Raji (cell line): ENCODE results near the gene CFAP97D2.

ENCODE experiments used
- POLR2A ChIP-seq: IDR thresholded peaks from 2 replicates; pipeline ENCODE4 v1.6.1; 2011; ENCODE audit warnings: low read depth, low read length, control low read depth; ENCODE audit not compliant: insufficient read depth

The CFAP97D2 gene

DNA sequence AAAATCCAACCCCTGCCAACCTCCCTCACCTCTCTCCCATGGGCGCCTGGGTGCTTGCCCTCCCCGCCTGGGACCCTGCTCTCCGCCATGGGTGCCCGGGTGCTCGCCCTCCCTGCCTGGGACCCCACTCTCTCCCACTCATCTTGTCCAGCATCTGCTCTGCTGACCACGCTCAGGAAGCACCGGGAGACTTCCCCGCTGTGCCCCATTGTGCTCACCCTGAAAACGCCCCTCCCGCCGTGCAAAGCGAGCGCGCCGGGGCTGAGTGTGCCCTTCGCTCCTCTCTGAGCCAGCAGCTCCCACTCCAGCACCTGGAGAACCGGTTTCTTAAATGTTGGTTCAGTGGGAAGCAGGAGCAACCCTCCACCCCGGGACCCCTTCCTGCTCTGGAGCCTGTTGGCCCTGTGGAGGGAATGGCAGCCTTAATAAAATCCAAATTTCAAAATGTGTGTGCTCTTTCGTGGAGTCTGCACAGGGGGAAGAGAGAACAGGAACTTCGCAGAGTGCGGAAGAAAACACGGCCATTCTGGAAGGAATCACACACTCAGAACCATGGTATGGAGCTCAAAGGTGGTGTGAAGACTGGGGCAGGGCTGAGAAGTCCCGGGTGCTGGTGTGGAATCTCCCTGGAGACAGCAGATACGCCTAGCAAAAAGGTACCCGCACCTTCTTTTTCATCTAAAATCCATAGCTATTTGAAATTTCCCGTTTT is 32.5 kb downstream of the CFAP97D2 start:
- TF ChIP-seq POLR2A, result no peak

DNA sequence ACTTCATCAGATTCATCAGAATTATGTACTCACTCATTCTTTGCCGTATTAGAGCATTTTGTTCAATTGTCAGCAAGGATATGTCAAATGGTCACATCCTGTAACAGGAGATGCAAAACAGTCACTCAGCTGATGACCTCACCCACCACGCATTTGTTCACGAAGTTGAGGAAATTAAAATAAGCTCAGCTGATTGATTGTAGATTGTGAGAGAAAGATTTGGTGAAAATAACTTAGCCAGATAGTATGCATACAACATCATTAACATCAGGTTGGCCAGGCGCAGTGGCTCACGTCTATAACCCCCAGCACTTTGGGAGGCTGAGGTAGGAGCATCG is 33.1 kb downstream of the CFAP97D2 start:
- no peak for TF ChIP-seq POLR2A

DNA sequence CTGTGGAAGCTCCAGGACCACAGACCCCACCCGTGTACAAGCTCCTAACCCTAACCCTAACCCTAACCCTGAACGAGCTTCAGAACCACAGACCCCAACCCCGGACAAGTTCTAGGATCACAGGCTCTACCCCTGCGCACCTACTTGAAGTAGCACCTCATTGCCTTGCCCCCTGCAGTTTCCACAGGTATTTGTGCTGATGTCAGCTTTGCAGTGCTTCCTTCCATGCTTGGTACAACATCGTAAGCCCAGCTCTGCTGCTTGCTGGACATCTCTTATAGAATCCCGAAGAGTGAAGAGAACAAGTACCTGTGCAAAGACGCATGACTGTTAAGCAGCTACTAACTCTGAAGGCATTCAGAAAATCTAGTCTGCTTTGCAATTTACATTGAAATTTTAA is 34.9 kb downstream of the CFAP97D2 start:
- no peak for TF ChIP-seq POLR2A

DNA sequence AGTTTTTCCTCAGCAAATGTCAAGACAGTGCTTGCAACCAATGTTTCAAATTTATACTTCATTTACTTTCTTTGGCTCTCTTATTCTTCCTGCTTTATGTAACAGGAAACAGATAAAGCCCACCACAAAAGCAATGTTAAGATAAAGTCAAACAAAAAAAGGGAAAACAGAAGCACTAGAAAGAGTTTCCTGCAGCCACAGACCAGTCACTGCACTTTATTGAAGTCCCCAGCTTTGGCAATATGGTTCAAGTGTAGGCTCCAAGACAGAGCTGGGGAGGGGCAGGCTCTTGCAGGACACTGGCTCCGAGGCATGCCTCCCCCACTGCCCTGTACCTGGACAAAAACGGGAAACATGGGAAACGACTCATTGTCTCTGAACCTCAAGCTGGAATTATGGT is 40.3 kb downstream of the CFAP97D2 start:
- no peak for TF ChIP-seq POLR2A

DNA sequence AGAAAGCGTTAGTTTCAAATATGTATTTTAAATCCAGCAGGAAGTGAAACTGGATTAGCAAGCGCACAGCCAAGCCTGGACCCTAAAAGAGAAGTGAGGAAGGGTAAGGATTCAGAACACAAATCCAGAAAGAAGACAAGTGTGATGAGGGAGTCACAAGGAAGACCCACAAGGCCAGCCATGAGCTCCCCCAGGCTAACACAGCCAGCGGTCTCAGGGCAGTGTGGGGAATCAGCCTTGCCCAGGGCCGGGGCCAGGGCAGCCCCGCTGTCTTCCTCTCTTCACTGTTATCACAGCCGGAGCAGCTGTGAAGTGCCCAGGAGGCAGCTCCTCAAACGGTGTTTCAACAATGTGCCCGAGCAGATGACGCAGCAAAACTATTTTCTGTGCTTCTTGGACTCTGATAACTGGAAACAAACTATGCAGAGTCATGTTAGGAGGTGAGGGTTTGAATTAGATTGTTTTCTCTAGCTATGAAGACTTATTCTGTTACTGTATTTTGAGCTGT is 43.5 kb downstream of the CFAP97D2 start:
- TF ChIP-seq POLR2A, result no peak

DNA sequence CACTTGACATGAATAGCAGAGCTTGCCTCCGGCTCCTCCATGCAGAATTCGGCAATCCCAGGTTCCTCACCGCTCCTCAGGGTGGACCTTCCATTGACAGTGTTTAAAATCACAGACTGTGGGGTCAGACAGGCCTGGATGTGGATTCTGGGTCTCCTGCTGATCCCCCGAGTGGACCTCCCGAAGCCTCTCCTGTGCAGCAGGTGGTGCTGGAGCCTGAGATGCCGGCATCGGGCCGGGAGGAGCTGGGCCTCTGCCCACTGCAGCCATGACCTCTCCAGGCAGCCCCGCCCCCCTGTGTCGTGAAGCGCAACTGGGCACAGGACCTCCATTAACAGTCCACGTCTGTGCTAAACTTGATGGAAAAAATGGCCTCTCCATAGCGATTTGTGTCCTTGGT is 45.1 kb downstream of the CFAP97D2 start:
- no peak for TF ChIP-seq POLR2A

DNA sequence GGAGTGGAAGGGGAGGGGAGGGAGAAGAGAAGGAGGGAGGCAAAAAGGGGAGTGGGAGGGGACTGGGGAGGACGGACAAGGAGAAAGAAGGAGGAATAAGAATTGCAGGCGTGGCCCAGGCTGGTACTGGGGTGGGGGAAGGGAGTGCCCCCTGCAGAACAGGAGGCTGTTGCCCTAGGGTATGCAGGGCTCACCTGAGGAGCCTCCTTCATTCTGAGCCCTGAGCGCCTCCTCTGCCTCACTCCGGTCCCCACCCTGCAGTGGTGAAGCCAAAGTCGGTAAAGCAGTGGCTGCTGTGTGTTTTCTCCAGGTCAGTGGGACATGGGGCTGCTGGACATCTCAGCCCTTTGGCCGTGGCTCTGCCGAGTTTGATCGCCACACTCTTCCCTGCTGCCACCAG is 46.6 kb downstream of the CFAP97D2 start:
- TF ChIP-seq POLR2A, result no peak

DNA sequence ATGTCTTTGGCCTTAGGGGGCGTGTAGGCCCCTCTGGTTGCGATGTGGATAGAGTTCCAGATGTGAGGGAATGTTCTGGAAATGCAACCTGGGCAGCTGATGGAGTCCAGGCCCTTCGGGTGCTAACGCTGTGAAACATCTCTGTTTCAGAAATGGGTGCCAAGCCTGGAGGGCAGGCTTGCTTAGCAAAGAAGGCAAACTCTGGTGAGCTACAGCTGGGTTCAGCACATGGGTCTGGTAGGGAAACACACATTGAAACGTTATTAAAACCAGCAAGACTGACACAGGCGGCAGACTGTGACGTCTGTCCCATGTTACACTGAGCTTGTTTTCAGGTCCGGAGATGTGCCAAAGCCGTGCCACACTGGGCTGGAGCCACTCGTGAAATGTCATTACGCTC is 47.0 kb downstream of the CFAP97D2 start:
- no peak for TF ChIP-seq POLR2A

DNA sequence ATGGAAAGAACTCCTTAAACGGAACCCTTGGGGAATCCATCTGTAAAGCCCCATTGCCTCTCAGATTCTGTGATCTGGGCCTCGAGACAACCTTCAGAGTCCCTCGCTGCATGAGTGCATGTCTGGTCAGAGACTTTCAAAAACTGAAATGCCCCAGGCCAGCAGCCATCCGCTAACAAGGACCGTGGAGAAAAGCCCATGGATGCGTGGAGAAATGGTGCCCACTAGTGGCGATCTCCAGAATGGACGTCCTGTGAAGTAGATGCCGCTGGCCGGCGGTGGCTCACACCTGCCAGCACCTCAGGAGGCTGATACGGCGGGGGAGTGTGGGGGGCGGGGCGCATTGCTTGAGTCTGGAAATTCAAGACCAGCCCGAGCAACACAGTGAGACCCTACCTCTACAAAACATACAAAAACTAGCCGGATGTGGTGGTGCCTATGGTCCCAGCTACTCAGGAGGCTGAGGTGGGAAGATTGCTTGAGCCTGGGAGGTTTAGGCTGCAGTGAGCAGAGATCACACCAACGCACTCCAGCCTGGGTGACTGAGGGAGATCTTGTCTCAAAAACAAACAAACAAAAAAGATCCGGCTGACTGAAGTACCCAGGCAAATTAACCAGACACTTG is 47.8 kb downstream of the CFAP97D2 start:
- TF ChIP-seq POLR2A, result no peak

DNA sequence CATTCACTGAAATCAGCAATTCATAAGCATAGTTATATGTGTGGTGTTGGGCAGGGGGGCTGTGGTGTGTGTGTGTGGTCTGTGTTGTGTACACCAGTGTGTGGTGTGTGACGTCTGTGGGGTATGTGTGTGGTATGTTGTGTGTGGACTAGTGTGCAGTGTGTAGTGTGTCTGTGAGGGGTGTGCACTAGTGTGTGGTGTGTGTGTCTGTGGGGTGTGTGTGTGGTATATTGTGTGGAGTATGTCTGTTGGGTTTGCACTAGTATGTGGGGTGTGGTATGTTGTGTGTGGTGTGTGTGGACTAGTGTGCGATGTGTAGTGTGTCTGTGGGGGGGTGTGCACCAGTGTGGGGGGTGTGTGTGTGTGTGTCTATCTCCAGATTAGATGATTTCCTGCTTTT is 48.5 kb downstream of the CFAP97D2 start:
- no peak for TF ChIP-seq POLR2A

DNA sequence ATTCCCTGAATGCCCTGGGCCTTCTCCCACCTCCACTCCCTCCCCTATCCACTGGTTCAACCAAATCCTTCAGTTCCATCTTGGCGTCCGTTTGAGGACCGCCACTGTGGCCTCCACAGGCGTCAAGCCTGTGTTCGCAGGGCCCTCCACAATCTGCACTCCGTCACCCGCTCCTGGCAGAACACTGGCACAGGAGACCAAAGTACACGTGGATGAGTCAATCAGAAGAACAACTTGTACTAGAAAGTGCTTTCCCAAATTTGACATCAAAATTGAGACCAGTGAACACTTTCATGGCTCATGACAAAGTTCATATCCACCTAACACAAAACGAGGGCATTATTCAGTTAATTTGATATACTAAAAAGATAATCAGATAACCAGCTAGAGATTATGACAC is 49.1 kb downstream of the CFAP97D2 start:
- no peak for TF ChIP-seq POLR2A

DNA sequence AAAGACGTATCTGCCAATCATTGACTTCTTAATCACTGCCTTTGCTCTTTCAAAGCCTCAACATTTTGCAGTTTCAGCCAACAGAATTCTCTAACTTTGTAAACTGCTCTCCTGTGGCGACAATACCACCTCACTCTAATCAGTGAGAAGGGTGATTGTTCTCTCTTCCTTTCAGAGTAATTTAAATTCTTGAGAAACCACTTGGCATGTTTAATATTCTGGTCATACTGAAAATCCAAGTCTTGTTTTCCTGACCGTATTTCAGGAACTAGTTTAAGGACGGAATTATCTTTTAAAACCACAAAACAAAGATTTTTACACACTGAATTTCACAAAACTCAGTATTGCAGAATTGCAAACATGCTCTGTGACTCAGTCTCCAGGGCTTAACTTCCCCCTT is 50.4 kb downstream of the CFAP97D2 start:
- no peak for TF ChIP-seq POLR2A

DNA sequence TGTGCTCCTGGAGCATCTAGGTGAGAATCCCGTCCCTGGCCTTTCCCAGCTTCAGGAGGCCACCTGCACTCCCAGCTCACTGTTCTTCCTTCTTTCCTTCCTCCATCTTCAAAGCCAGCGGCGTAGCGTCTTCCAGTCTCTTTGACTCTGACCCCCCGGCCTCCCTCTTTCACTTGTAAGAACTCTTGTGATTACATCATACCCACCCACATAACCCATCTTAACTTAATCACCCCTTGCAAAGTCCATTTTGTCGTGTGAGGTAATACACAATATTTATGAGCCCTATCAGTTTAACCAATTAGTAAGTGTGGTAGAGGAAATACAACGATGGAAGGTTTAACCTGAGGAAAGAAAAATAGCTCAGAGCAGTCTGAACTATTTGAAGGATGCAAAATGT is 51.1 kb downstream of the CFAP97D2 start:
- no peak for TF ChIP-seq POLR2A

DNA sequence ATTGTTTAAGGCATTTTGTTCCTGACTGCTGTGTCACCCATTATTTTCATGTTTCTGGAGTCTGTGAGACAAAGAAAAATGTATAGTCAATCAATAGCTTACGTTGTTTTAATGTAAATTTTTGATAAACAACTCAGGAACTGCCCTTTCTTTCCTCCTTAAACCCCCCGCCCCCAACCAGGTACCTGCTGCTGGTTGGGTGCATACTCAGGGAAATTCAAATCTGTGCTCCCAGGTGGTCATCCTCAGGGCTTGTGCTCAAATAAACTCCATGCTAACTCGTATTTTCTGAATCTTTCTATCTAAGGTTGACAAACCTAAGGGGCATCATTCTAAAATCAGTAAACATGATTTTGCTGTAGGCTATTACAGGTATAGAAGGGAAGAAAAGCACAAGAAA is 51.5 kb downstream of the CFAP97D2 start:
- no peak for TF ChIP-seq POLR2A

DNA sequence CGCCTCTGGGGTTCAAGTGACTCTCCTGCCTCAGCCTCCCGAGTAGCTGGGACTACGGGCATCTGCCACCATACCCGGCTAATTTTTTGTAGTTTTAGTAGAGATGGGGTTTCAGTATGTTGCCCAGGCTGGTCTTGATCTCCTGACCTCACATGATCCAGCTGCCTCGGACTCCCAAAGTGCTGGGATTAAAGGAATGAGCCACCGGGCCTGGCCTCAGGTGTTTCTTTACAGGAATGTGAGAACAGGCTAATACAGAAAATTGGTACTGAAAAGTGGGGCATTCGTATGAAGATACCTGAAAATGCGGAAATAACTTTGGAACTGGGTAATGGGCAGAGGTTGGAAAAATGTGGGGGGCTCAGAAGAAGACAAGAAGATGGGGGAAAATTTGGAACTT is 52.8 kb downstream of the CFAP97D2 start:
- no peak for TF ChIP-seq POLR2A

DNA sequence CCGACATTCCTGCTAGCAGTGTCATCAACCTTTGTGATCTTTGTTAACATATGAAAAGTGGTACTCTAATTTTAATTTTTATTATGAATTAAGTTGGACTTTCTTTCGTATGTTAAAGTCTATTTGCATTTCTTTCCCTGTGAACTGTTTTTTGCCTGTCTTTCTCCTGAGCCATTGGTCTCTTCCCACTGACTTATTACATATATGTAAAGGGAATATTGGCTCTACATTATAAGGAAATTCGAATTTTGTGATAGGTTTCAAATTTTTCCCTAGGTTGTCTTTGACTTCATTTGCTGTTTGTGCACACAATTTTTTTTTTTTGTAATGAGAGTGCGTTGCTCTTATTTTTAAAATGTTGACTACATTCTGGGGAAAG is 55.2 kb downstream of the CFAP97D2 start:
- TF ChIP-seq POLR2A, result no peak
